Measurements from ENCODE around the gene PPM1H. TPM values are rescaled to one million over a fixed set of nuclear protein-coding genes. Genes with fewer than 3 reads are reported as not detected.

The PPM1H gene
- total and polyA plus RNA-seq, 2 donors (not counting 1 experiment from before 2014, with no cell fraction given) = 0.01 TPM; not detected in 1

- 52% methylated on average over 4 of the region's 6 CpGs for WGBS (ENCODE audit: insufficient coverage)
- no peak overlapping the region for H3K27ac Mint-ChIP-seq
- Histone ChIP-seq H3K79me2 (ENCODE audit: control insufficient read depth, insufficient read depth, low read length) (no peaks in the 10 kb centered on the region), H3K27ac (ENCODE audit: low read length in 2 of 2) (no peak overlapping the region), H3K36me3 (replicated peaks in 1 of 2; ENCODE audit: control extremely low read depth in 1 of 2, control insufficient read depth in 1 of 2, extremely low read depth in 1 of 2, insufficient read depth in 2 of 2, low read length in 1 of 2) (no peaks in the 10 kb centered on the region), H4K20me1 (ENCODE audit: control insufficient read depth, insufficient read depth, low read length, poor library complexity, severe bottlenecking) (no peaks in the 10 kb centered on the region), H2AFZ (ENCODE audit: insufficient read depth, low read depth, low read length, poor library complexity, severe bottlenecking) (no peak overlapping the region), H3K4me1 (ENCODE audit: control insufficient read depth in 2 of 2, insufficient read depth in 2 of 2, low read length in 2 of 2) (no peaks in the 10 kb centered on the region), H3K4me3 (ENCODE audit: control extremely low read depth in 1 of 5, extremely low read depth in 1 of 5, insufficient read depth in 1 of 5, low read depth in 2 of 5, low read length in 4 of 5) (no peak overlapping the region), H3K9me3 (ENCODE audit: control extremely low read depth in 1 of 3, control insufficient read depth in 2 of 3, insufficient read depth in 1 of 3, low read length in 2 of 3) (no peaks in the 10 kb centered on the region), H3K9ac (ENCODE audit: low read length) (no peak overlapping the region), H3K27me3 (replicated peaks in 1 of 4; ENCODE audit: control extremely low read depth in 1 of 4, control insufficient read depth in 3 of 4, insufficient read depth in 4 of 4, low read length in 3 of 4) (no peaks in the 10 kb centered on the region), H3K4me2 (replicated peaks; ENCODE audit: low read depth, low read length, poor library complexity, severe bottlenecking) (no peak overlapping the region)
- intact Hi-C loops (cut with micrococcal nuclease) = no loop called here
- ChIA-PET CTCF (interaction anchor here (1.2 kb wide), 1 partner anchor 225 kb away, joined by 5 read pairs; no protein-coding TSS in a partner anchor), POLR2A (no interaction called here)
- no peaks in the 10 kb centered on the region for H3K27me3 Mint-ChIP-seq
- ATAC-seq (ENCODE audit: low read depth) (no peak), DNase-seq (no peak)
- H3K4me3 Mint-ChIP-seq = no peak overlapping the region
- H3K9me3 Mint-ChIP-seq (ENCODE audit: insufficient read depth) = no peaks in the 10 kb centered on the region
- no peak for TF ChIP-seq CTCF (IDR thresholded peaks at IDR 0.05)
- H3K4me1 Mint-ChIP-seq = no peaks in the 10 kb centered on the region
Measured at GRCh38 chr12:62806244-62806836, 128.6 kb downstream of the PPM1H start.

DNA sequence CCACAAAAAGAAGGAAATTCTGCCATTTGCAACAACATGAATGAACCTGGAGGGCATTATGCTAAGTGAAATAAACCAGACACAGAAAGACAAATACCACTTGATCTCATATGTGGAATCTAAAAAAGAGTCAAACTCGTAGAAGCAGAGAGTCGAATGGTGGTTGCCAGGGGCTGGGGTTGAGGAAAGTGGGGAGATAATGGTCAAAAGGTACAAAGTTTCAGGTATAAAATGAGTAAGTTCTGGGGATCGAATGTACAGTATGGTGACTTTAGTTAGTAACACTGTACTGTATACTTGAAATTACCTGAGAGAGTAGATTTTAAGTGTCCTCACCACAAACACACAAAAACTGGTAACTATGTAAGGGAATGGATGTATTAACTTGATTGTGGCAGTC lies 129.4 kb downstream of the PPM1H start:
- H3K9me3 ChIP-seq (ENCODE audit: control extremely low read depth in 1 of 3, control insufficient read depth in 2 of 3, insufficient read depth in 1 of 3, low read length in 2 of 3) = no peaks in the 10 kb centered on the region
- no peaks in the 10 kb centered on the region for H3K27me3 Mint-ChIP-seq
- H3K4me2 ChIP-seq (replicated peaks; ENCODE audit: low read depth, low read length, poor library complexity, severe bottlenecking) = no peak overlapping the region
- no peak for DNase-seq
- H3K27ac ChIP-seq (ENCODE audit: low read length in 2 of 2) = no peak overlapping the region
- H4K20me1 ChIP-seq (ENCODE audit: control insufficient read depth, insufficient read depth, low read length, poor library complexity, severe bottlenecking) = no peaks in the 10 kb centered on the region
- H3K4me1 ChIP-seq (ENCODE audit: control insufficient read depth in 2 of 2, insufficient read depth in 2 of 2, low read length in 2 of 2) = no peaks in the 10 kb centered on the region
- no peaks in the 10 kb centered on the region for H3K27me3 ChIP-seq (replicated peaks in 1 of 4; ENCODE audit: control extremely low read depth in 1 of 4, control insufficient read depth in 3 of 4, insufficient read depth in 4 of 4, low read length in 3 of 4)
- no peaks in the 10 kb centered on the region for H3K36me3 ChIP-seq (replicated peaks in 1 of 2; ENCODE audit: control extremely low read depth in 1 of 2, control insufficient read depth in 1 of 2, extremely low read depth in 1 of 2, insufficient read depth in 2 of 2, low read length in 1 of 2)
- no peaks in the 10 kb centered on the region for H3K4me1 Mint-ChIP-seq
- H2AFZ ChIP-seq (ENCODE audit: insufficient read depth, low read depth, low read length, poor library complexity, severe bottlenecking) = no peak overlapping the region
- WGBS (ENCODE audit: insufficient coverage) = 35% methylated on average over 2 of the region's 3 CpGs
- H3K9ac ChIP-seq (ENCODE audit: low read length) = no peak overlapping the region
- intact Hi-C loops (cut with micrococcal nuclease) = no loop called here
- H3K4me3 Mint-ChIP-seq = no peak overlapping the region
- ChIA-PET CTCF (interaction anchor here (1.2 kb wide), 1 partner anchor 224 kb away, joined by 5 read pairs; no protein-coding TSS in a partner anchor), POLR2A (no interaction called here)
- no peaks in the 10 kb centered on the region for H3K9me3 Mint-ChIP-seq (ENCODE audit: insufficient read depth)
- no peaks in the 10 kb centered on the region for H3K79me2 ChIP-seq (ENCODE audit: control insufficient read depth, insufficient read depth, low read length)
- no peak overlapping the region for H3K27ac Mint-ChIP-seq
- no peak overlapping the region for H3K4me3 ChIP-seq (ENCODE audit: control extremely low read depth in 1 of 5, extremely low read depth in 1 of 5, insufficient read depth in 1 of 5, low read depth in 2 of 5, low read length in 4 of 5)
- TF ChIP-seq CTCF (IDR thresholded peaks at IDR 0.05) (no peak), EZH2 (IDR thresholded peaks at IDR 0.05; ENCODE audit: borderline replicate concordance, insufficient read depth, low read depth, low read length, poor library complexity, severe bottlenecking) (no peak)
- no peak for ATAC-seq (ENCODE audit: low read depth)

Data from B cell (primary cell).